Sigmoid colon (tissue), 3 donors: ENCODE data around the gene MYO5B.

ENCODE experiments used
- POLR2A ChIP-seq, 2 donors: fragments of 450-650 bp; IDR thresholded peaks; one replicate each; pipeline ENCODE4 v1.6.1; 2016; ENCODE audit warnings: antibody characterized with exemption in 2 of 2, mild to moderate bottlenecking in 2 of 2, moderate library complexity in 2 of 2
- TF ChIP-seq, protein P1 (sequence below), 4 experiments: fragments of 450-650 bp in 3 of 4; fragments of 200-600 bp in 1 of 4; IDR thresholded peaks; one replicate each; pipeline ENCODE4 v1.5.1; 2016 to 2019; ENCODE audit warnings: antibody characterized with exemption in 4 of 4, mild to moderate bottlenecking in 3 of 4, moderate library complexity in 2 of 4

DNA sequence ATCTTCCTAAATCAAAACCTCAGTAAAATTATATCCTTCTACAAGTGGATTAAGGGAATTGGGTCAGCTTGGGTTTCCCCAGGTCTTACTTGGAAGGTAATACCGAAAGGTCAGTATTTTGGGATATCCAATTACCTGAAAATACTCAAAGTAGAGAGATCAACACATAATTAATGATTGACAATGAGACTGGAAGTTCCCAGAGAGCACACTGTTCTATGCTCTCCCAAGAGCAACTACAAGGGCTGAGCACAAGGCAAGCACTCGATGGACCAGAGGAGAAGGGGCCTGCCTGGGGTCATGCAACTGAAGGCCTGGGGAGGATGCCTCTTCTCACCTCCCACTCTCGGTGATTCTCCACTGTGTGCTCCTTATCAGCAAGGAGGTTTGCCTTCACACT lies 222.4 kb downstream of the MYO5B start:
- TF ChIP-seq, protein P1, sequence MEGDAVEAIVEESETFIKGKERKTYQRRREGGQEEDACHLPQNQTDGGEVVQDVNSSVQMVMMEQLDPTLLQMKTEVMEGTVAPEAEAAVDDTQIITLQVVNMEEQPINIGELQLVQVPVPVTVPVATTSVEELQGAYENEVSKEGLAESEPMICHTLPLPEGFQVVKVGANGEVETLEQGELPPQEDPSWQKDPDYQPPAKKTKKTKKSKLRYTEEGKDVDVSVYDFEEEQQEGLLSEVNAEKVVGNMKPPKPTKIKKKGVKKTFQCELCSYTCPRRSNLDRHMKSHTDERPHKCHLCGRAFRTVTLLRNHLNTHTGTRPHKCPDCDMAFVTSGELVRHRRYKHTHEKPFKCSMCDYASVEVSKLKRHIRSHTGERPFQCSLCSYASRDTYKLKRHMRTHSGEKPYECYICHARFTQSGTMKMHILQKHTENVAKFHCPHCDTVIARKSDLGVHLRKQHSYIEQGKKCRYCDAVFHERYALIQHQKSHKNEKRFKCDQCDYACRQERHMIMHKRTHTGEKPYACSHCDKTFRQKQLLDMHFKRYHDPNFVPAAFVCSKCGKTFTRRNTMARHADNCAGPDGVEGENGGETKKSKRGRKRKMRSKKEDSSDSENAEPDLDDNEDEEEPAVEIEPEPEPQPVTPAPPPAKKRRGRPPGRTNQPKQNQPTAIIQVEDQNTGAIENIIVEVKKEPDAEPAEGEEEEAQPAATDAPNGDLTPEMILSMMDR (IDR thresholded peaks at IDR 0.05), result no peak
- no peak for TF ChIP-seq POLR2A (IDR thresholded peaks at IDR 0.05)
